Esophagus squamous epithelium (tissue), 5 donors: Measurements from ENCODE around the gene GMFB. TPM values are rescaled to one million over a fixed set of nuclear protein-coding genes. Genes with fewer than 3 reads are reported as not detected.
"Not testable (repeated sequence)": the region's sequence is repeated elsewhere in the genome, so short reads cannot be mapped to it uniquely, and the experiment has no call there.

Experiments
- DNase-seq: peaks from one replicate; lab custom pipeline; 2025; lab: John Stamatoyannopoulos, UW
- H3K27ac ChIP-seq, 4 donors: fragments of 200-600 bp; sonication (generic); one replicate each; pipeline ENCODE4 v1.5.1; 2016 to 2019; ENCODE audit warnings: mild to moderate bottlenecking in 1 of 4
- H3K27me3 ChIP-seq, 4 donors: fragments of 200-600 bp; sonication (generic); 1 replicate in 3 of 4; 2 replicates in 1 of 4; pipeline versions ENCODE4 v1.5.1 to v1.6.0; 2017 to 2021; ENCODE audit warnings: antibody characterized with exemption in 1 of 4
- H3K36me3 ChIP-seq, 3 donors: fragments of 200-600 bp; sonication (generic); one replicate each; pipeline ENCODE4 v1.5.1; 2016 to 2019
- H3K4me1 ChIP-seq, 3 donors: fragments of 200-600 bp; sonication (generic); one replicate each; pipeline ENCODE4 v1.5.1; 2017 to 2019
- H3K4me3 ChIP-seq, 4 donors: fragments of 200-600 bp; sonication (generic); 1 replicate in 3 of 4; 2 replicates in 1 of 4; pipeline ENCODE4 v1.5.1; 2016 to 2019; ENCODE audit warnings: mild to moderate bottlenecking in 2 of 4, moderate library complexity in 1 of 4
- H3K9me3 ChIP-seq, 3 donors: fragments of 200-600 bp; sonication (generic); one replicate each; pipeline ENCODE4 v1.5.1; 2016 to 2019
- POLR2A ChIP-seq, 4 donors: fragments of 450-650 bp; IDR thresholded peaks; one replicate each; pipeline ENCODE4 v1.6.1; 2017; ENCODE audit warnings: antibody characterized with exemption in 4 of 4, mild to moderate bottlenecking in 4 of 4, moderate library complexity in 3 of 4
- whole genome bisulfite sequencing, 2 donors: methylation state at CpG; one replicate each; pipeline ENCODE4 v1.1.5; 2018; 5-methylcytosine and 5-hydroxymethylcytosine counted together
- intact Hi-C: fragments of 100-400 bp; cut with DNase I; formaldehyde crosslinking; loops from one replicate; pipeline ENCODE4 v1.15.0; 2022
- total RNA-seq, 4 donors: library from RNA; depleted of rRNA; stranded (reverse); fragments of >200 nt; gene quantifications; one replicate each; pipeline ENCODE4 v1.1.0, GENCODE V29; 2016
- TF ChIP-seq, protein P1 (sequence below), 6 experiments: fragments of 450-650 bp in 4 of 6; fragments of 200-600 bp in 2 of 6; sonication (generic) in 2 of 6; IDR thresholded peaks; one replicate each; pipeline ENCODE4 v1.5.1; 2016 to 2019; ENCODE audit warnings: antibody characterized with exemption in 6 of 6, mild to moderate bottlenecking in 4 of 6, moderate library complexity in 4 of 6
- donor health status: DM: yes; HTN: yes; CAD: no.

GMFB gene
- total RNA-seq, 4 donors from 2014 or later, result 10.2 to 69.8 (median 36.2) TPM

DNA sequence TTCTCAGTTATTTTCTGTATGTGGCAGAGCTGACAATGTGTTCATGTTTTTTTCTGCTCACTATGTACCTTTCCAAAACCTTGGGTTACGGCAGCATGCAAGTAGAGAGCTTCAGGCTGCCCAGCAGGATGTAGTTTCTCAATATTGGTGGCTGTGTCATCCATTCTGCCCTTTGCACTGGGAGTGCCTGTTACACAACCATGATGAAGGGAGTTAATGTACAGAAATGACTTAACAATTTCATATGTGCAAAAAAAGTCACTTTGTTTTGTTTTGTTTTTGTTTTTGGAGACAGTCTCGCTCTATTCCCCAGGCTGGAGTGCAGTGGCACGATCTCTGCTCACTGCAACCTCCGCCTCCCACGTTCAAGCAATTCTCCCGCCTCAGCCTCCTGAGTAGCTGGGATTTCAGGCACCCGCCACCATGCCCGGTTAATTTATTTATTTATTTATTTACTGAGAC is 41.5 kb downstream of the GMFB start:
- DNase-seq, result no peak
- Histone ChIP-seq H3K27ac (peak overlapping the region; percentile 54 to 81 (median 70)), H3K36me3 (no peaks in the 10 kb centered on the region), H3K9me3 (no peaks in the 10 kb centered on the region), H3K4me3 (no peak overlapping the region), H3K4me1 (peaks cover 6 to 59% (median 28%) of the 10 kb centered on the region in 3 donors), H3K27me3 (no peaks in the 10 kb centered on the region)
- WGBS, 2 donors, result 57 to 78% methylated on average over 8 of the region's 8 CpGs
- intact Hi-C loops, result no loop called here
- TF ChIP-seq, protein P1, sequence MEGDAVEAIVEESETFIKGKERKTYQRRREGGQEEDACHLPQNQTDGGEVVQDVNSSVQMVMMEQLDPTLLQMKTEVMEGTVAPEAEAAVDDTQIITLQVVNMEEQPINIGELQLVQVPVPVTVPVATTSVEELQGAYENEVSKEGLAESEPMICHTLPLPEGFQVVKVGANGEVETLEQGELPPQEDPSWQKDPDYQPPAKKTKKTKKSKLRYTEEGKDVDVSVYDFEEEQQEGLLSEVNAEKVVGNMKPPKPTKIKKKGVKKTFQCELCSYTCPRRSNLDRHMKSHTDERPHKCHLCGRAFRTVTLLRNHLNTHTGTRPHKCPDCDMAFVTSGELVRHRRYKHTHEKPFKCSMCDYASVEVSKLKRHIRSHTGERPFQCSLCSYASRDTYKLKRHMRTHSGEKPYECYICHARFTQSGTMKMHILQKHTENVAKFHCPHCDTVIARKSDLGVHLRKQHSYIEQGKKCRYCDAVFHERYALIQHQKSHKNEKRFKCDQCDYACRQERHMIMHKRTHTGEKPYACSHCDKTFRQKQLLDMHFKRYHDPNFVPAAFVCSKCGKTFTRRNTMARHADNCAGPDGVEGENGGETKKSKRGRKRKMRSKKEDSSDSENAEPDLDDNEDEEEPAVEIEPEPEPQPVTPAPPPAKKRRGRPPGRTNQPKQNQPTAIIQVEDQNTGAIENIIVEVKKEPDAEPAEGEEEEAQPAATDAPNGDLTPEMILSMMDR (IDR thresholded peaks at IDR 0.05), result no peak
- no peak for TF ChIP-seq POLR2A (IDR thresholded peaks at IDR 0.05)

- 20 to 22% methylated on average over 4 of the region's 5 CpGs for WGBS, 2 donors
- no peaks in the 10 kb centered on the region for H3K27me3 ChIP-seq
- no peak for DNase-seq
- no peaks in the 10 kb centered on the region for H3K36me3 ChIP-seq
- TF ChIP-seq, protein P1 (IDR thresholded peaks at IDR 0.05), result no peak
- TF ChIP-seq POLR2A (IDR thresholded peaks at IDR 0.05), result no peak
- H3K4me3 ChIP-seq, result no peak overlapping the region
- peak overlapping the region; percentile 42 to 81 (median 70) for H3K27ac ChIP-seq
- H3K9me3 ChIP-seq, result no peaks in the 10 kb centered on the region
- peaks cover 10 to 62% (median 28%) of the 10 kb centered on the region in 3 donors for H3K4me1 ChIP-seq
- intact Hi-C loops, result no loop called here
Measured at GRCh38 chr14:54446161-54446693, 42.6 kb downstream of the GMFB start.

DNA sequence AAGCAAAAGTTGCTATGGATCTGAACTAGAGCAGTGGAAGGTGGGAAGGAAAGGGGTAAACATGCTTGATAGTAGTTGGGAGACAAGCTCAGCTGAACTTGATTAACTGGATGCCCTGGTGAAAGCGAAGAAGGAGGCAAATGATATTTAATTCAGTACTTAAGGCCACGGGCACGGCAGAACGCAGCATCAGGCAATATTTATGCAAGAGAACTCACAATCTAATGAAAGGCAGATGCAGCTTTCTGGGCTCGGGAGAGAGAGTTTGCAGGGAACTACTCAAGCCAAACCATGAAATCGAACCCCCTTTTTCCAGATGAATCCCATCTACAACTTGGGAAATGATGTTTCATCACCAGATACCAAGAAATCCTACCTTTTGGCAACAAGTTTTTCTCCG is 44.1 kb downstream of the GMFB start:
- 83 to 91% methylated on average over 7 of the region's 7 CpGs for WGBS, 2 donors
- Histone ChIP-seq H3K4me1 (peaks cover 15 to 55% (median 29%) of the 10 kb centered on the region in 3 donors), H3K4me3 (no peak overlapping the region), H3K9me3 (no peaks in the 10 kb centered on the region), H3K27ac (no peak overlapping the region), H3K27me3 (no peaks in the 10 kb centered on the region), H3K36me3 (no peaks in the 10 kb centered on the region)
- intact Hi-C loops, result no loop called here
- TF ChIP-seq POLR2A (IDR thresholded peaks at IDR 0.05), result no peak
- TF ChIP-seq, protein P1 (IDR thresholded peaks at IDR 0.05), result no peak
- DNase-seq, result no peak

DNA sequence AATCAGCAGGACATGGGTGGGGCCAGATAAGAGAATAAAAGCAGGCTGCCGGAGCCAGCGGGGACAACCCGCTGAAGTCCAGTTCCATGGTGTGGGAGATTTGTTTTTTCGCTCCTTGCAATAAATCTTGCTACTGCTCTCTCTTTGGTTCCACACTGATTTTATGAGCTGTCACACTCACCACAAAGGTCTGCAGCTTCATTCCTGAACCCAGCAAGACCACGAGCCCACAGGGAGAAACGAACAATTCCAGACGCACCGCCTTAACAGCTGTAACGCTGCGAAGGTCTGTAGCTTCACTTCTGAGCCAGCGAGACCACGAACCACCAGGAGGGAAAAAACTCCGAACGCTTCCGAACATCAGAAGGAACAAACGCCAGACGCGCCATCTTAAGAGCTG is 44.8 kb downstream of the GMFB start:
- 90 to 94% methylated on average over 12 to 18 of the region's 18 CpGs for WGBS, 2 donors
- intact Hi-C loops, result no loop called here
- H3K27ac ChIP-seq, result no peak overlapping the region
- no peak overlapping the region for H3K4me3 ChIP-seq
- TF ChIP-seq, protein P1 (IDR thresholded peaks at IDR 0.05), result no peak
- TF ChIP-seq POLR2A (IDR thresholded peaks at IDR 0.05), result no peak
- no peak for DNase-seq
- no peaks in the 10 kb centered on the region for H3K27me3 ChIP-seq
- H3K4me1 ChIP-seq, result peaks cover 17 to 60% (median 31%) of the 10 kb centered on the region in 3 donors
- no peaks in the 10 kb centered on the region for H3K9me3 ChIP-seq
- H3K36me3 ChIP-seq, result no peaks in the 10 kb centered on the region

GRCh38 chr14:54442961-54443360 is 45.8 kb downstream of the GMFB start:
- H3K27ac ChIP-seq, H3K9me3 ChIP-seq, H3K36me3 ChIP-seq, H3K27me3 ChIP-seq, intact Hi-C loops, DNase-seq, H3K4me3 ChIP-seq: not testable (repeated sequence)
- peaks cover 17 to 70% (median 31%) of the 10 kb centered on the region in 3 donors for H3K4me1 ChIP-seq
- WGBS, 2 donors, result 83 to 100% methylated on average over 1 to 2 of the region's 23 CpGs
